Central memory CD4-positive, alpha-beta T cell (primary cell): Measurements from ENCODE around the gene FAM241A.
"Not testable (repeated sequence)": the region's sequence is repeated elsewhere in the genome, so short reads cannot be mapped to it uniquely, and the experiment has no call there.

ENCODE experiments used
- DNase-seq: peaks from one replicate; pipeline ENCODE4 v3.0.0; 2022

The FAM241A gene

DNA sequence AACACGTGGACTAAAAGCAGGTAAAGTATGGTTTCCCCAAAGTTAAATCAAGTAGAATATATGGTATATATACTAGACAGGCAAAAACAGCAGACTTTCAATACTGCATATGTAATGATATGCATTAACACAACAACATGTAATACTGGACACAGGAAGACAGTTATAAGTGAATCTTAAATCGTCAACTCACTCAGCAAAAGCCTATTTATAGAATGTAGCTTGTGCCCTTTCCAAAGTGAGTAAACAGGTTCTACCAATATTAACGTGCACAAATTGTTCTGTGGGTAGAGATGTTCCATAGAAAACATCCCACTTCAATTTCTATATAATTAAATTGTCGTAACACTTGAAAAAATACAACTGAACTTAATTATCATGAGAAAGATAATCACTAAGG, 30.6 kb downstream of the FAM241A start:
- DNase-seq = no peak

DNA sequence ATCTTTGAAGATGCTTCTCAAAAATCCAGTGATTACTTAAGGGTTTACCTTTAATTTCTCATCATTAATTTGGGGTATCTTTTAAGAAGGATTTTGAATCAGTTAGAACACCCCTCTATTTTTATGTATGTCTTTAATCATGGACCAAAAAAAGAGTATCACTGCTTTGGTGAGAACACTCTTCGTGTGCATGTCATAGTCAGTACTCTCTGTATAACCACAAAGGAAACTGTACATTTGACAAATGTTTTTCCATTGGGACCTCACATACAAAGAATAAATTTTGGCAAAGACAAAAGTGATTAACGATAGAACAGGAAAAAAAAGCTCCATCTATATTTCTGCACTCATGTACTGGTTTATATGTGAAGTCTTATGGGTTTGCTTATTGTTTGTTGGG, 31.3 kb downstream of the FAM241A start:
- no peak for DNase-seq

DNA sequence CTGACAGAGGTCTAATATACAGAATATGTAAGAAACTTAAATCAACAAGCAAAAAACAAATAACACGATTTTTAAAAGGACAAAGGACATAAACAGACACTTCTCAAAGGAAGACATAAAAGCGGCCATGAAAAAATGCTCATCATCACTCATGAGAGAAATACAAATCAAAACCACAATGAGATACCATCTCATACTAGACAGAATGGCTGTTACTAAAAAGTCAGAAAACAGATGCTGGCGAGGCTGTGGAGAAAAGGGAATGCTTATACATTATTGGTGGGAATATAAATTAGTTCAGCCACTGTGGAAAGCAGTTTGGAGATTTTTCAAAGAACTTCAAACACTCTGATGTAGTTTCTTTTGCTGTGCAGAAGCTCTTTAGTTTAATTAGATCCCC, 33.5 kb downstream of the FAM241A start:
- DNase-seq = not testable (repeated sequence)

DNA sequence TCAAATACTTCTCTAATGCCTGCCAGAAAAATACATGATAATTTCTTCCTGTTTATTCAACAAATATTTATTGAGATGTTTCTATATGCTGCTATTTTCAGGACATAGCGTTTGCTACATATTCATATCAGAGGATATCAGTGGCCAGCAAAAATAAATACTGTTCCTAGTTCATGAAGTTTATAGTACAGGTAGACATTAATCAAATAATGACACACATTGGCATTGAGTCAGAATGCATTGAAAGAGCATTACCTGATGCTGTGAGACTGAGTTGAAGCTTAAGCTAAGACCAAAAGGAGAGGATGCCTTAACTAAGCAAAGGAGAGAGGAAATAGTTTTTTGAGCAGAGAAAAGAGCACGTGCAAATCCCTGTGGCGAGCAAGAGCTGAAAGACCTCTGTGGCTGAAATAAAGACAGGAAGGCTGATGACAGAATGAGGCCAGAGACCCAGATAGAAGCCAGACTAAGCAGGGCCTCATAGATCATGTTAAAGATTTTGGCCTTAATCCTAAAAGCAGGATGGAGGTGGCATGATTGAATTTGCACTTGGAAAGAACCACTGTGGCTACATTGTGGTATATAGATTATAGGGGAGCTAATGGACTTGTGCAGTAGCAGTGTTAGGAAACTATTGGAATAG, 36.2 kb downstream of the FAM241A start:
- DNase-seq = no peak

DNA sequence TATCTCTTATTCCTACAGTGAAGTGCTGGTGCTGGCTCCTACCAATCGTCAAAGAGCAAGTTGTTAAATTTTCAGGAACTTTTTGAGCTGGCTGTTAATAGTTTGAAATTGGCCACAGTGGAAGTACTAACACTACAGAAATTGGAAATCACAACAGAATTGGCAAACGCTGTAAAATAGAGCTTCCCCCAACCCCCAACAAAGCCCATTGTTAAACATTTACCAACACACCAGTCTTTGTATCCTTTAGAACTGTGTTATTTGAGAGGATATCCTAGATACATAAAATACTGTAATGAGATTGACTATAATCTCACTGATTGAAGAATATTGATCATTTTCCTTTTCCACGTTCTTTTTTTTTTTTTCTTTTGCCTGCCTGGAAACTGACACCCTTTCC, 37.4 kb downstream of the FAM241A start:
- DNase-seq = no peak

DNA sequence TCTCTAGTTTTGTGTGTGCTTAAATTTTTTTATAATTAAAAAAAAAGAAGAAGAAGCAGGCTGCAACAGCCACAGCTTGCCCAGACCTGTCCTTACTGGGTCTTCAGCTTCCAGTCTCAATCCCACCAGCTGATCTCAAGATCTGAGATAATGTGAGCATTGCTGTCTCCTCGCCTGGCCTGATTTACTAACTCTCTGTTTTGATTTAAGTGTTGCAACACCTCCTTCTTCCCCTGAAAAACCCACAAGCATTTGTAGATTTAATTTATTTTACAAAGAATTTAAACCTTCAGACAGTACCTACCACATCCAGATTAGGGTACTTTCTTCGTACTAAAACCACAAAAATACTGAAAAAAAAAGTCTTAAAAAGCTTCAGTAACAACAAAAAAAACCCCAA, 38.0 kb downstream of the FAM241A start:
- DNase-seq = peak; percentile 32

DNA sequence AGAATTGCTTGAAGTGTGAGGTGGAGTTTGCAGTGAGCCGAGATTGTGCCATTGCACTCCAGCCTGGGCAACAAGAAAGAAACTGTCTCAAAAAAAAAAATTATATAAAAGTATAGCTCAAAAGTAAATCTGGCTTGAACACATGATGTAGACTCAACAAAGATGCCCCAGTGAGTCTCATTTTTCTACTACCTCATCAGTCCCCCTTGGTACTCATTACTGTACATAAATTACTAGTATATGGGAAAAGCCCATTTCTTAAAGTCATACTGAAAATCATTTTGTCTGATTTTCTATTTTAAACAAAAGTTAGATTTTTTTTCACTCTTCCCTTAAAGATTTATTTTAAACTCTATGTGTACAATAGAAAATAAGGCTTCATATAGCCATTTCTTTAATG, 39.2 kb downstream of the FAM241A start:
- DNase-seq = no peak

DNA sequence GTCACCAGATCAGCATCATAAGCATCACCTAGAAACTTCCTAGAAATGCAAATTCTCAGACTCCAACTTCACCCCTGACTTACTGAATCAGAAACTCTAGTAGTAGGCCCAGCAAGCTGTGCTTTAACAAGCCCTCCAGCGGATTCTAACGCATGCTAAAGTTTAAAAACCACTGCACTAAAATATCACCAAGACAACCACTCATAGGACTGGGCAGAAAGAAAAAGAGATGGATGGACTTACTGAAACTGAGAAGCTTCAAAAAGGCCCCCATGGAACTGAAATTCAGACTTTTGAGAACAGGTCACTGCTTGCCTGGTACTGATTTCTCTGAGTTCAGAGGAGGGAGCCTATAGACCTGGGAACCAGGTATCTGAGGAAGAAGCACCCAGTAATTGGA, 40.1 kb downstream of the FAM241A start:
- DNase-seq = no peak

DNA sequence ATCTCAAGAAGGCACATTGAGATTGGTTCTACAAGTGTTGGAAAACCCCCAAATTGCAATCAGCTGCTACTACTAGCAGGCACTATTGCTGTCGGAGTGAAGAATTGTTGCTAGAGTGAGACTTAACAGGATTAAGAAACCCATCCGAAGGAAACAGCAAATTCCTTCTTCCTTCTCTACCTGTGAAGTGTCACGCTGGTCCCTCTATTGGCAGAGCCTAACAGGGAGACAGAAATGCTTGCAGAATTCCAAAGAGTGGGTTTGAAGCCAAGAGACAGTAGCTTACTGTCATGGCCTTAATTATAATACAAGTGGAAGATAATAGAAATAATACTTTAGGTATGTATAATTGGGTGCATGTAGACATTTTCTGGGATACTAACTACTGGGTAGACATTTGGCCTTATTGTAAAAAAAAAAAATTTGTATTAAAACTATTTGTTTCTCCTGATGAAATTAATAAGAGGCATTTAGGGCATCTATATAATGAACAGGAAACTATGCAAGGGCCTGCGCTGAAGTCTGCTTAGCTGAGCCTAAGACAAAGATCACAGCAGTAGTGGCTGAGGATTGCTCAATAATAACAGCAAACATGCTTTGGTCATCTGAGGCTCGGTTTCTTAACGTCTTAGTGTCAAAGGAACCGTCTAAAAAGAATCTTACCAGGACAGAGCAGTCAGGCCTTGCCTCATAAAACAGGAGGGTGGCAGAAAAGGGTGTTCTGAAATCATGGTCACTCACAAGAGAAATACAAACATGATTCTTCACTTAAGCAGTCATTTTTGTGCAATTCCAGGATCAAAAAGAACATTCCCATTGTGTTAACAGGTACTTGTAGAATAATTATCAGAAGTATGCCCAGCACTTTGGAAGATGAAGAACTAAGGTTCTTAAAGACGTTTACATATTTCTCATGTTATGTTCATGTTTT, 40.8 kb downstream of the FAM241A start:
- DNase-seq = no peak

DNA sequence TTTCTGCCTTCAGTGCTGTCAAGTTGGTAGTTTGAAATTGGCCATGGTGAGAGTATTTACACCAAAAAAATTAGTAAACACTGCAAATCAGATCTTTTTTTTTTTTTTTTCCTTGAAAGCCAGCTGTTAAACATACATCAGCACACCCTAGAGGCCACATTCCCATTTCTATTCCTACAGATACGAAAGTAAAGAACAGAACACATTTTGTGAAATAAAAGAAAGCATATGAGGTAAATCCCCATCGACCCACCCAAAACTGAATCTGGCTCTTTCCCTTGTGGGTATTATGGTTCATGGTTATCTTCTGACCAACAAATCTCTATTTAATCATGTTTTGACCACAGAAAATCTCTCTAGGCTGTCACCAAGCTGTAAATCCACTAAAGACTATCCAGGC, 44.5 kb downstream of the FAM241A start:
- DNase-seq = no peak

DNA sequence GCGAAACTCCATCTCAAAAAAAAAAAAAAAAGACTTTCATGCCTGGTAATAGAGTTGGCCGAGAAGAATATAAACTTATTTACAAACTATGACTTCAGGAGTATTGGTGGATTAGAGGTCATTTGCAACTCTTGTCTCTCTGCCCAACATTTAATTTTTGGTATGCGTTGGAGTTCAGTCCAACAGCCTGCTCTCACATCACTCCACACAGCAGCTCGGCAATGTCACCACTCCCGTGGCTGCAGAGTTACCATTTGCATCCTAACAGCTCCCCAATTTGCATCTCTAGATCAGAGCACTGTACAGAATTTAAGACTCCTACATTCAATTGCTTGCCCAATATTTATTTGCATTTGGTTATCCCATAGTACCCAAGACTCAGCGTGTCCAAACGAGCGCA, 45.4 kb downstream of the FAM241A start:
- no peak for DNase-seq

DNA sequence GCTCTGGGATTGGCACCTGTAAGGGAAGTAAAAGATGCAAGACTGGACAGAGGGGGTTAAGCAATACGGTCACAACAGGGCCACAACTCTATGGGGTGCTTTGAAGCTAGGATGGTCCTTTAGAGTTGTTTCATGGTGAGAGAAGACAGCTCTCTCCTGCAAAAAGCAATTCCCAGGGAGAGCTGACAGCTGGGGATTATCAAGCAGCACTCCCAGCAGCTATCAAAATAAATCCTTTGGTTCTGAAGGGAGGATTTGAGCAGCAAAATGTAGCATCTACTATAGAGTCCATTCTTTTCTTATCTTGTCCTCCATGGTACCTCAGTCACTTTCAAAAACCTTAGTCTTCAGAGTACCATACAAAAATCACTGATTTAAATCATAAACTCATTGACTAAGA, 51.2 kb downstream of the FAM241A start:
- no peak for DNase-seq

DNA sequence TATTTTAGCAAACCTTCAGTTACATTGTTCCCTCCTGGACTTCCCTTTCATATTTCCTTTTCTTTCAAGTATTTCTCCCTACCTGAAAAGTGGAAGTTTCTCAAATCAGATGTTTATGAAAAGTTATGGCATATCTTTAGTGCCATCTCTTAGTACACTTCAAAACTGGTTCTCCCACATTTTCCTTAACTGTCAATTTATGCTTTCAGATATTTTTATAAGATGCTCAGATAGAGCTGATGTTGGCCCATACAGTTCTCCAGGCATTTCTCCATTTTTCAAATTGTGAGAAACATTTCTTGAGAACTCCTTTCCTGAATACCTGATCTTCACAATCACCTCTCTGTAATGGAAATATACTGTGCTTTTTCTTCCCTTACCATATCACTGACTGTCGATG, 53.8 kb downstream of the FAM241A start:
- DNase-seq = no peak

DNA sequence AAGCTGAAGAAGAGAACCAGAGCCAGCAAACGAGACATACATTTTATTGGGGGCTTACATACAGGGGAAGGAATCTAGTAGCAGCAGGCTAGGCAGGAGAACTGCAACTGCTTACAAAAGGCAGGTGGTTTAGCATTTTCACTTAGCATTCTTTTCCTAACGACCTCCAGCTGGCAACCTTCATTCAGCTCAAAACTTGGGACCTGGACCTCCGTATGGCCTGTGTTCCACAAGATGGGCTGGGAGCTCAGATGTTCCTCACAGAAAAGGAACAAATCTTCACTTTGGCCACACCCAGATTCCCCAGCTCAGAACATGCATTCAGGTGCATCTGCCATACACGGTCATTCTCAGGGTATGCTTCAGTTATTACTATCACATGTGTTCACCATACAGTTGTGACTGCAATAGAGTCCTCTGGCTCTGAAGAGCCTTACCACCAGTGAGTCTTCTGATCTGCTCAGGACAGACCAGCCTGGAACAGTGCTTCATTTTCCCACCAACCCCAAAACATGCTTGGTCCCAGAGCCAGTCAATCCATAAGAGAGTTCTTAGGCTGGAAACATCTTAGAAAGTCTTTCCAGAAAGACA, 56.8 kb downstream of the FAM241A start:
- no peak for DNase-seq

DNA sequence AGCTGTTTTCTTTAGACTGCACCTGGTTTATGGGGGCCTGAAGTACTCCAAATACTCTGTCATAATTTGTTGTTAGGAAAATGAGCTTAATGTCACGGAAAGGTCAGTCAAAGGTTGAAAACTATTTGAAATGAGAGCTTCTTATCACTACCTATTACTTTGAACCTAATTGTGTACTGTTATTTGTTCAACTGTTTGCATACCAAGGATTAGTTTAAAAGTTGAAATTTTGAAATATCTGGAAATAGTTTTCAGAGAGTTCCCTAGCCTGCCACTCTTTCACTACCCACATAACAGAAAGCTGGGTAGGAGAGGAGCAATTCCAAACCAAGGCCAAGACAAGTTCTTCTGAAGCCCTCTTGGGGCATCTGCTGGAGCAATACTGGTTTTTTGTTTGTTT, 58.3 kb downstream of the FAM241A start:
- DNase-seq = no peak

DNA sequence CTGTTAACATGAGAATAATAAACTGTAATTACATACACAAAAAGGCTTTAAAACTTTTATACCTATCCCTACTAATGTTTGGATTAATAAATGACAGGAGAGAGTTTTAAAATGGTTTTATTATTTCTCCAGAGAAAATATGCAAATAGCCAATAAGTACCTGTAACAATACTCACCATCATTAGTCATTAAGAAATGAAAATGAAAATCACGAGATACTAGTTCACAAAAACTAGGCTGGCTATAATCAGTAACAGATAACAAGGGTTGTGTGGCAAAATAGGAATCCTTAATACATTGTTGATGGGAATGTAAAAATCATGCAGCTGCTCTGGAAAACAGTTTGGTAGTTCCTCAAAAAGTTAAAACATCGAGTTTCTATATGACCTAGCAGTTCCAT, 61.2 kb downstream of the FAM241A start:
- DNase-seq = no peak

DNA sequence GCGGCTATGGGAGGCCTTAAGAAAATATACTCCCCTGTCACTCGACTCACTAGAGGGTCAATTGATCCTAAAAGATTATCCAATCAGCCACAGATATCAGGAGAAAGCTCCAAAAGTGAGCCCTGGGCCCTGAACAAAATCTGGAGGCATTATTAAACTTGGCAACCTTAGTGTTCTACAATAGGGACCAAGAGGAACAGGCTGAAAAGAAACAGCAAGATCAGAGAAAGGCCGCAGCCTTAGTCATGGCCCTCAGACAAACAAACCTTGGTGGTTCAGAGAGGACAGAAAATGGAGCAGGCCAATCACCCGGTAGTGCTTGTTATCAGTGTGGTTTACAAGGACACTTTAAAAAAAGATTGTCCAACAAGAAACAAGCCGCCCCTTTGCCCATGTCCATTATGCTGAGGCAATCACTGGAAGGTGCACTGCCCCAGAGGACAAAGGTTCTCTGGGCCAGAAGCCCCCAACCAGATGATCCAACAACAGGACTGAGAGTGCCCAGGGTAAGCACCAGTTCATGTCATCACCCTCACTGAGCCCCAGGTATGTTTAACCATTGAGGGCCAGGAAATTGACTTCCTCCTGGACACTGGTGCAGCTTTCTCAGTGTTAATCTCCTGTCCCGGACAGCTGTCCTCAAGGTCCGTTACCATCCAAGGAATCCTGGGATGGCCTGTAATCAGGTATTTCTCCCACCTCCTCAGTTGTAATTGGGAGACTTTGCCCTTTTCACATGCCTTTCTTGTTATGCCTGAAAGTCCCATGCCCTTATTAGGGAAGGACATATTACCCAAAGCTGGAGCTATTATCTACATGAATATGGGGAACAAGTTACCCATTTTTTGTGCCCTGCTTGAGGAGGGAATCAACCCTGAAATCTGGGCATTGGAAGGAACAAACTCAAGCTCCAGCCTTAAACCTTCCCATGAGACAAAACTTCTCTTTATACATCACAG, 63.2 kb downstream of the FAM241A start:
- DNase-seq = not testable (repeated sequence)

DNA sequence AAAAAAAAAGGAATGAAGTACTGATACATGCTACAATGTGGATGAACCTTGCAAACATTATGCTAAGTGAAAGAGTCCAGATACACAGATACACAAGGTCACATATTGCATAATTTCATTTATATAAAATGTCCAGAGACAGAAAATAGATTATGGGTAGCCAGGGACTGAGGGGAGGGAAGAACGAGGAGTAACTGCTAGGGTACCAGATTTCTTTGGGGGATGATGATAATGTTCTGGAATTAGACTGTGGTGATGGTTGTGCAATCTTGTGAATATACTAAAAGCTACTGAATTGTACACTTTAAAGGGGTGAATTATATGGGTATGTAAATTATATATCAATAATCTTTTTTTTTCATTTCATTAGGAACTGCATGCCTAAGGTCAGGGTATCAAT, 65.5 kb downstream of the FAM241A start:
- no peak for DNase-seq

DNA sequence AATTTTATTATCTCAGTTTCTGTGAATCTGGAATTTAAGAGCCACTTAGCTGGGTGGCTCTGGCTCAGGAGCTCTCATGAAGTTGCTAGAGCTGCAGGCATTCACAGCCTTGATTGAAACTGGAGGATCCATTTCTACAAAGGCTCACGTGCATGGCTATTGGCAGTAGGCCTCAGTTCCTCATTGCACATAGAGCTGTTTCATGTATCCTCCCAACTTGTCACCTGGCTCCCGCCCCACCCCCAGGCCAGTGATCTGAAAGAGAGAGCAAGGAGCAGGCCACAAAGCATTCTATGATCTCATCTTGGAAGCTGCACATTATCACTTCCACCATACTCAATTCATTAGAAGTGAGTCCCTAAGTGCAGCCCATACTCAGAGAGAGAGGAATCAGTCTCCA, 67.8 kb downstream of the FAM241A start:
- DNase-seq = no peak

DNA sequence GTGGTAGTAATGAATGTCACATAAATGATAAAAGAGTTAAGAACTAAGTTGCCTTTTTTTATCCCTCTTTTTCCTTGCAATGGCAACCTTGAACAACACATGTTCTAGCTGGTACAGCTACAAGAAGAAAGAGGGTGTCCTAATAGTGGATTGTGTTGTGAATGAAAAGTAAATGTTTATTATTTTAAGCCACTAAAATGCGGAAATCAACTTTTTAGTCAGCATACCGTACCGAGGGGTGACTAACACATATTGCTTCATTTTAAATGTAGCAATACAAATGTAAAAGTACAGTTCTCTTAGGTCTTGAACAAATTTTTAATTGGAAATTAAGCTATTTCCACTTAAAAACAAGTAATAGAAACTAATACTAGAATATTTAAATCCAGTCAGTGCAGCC, 68.6 kb downstream of the FAM241A start:
- DNase-seq = no peak

DNA sequence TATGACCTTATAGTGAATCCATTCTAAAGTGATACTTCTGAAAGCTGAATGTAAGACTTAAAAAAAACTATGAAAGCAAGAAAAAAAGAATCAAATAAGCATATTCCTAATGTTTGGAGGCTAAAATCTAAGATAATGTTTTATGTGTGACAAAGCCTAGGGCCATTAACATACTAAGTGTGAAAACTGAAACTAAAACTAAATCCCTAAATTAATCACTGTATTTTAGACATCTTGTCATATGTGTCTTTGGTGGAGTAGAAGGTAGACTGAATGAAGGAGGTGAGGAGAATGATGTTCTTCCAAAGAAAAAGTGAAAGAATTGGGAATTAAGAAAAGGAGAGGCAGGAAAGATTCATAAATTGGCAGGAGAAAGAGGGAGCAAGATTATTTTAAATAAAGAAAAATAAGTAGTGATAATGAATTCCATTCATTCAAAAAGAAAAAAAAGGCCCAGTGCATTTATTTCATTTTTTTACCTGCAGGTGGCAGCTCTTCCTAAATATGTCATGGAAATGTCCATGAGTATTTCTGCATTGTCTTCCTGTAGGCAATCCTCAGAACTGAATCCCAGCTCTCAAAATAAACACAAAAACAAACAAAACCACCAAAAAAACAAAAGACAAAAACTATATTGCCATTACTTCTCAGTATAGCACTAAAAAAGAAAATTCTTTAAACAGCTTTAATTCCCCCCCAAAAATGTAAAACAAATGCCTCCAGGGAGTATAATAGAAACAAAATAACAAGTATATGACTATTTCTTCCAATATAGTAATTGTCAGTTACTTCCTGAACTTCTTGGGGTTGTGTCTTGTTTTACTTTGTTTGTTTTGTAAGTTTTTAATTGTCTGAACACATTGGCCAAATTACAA, 69.4 kb downstream of the FAM241A start:
- DNase-seq = peak; percentile 16
